Ramos (cell line): ENCODE results near the gene FBP2.

Experiments used
- in situ Hi-C: fragments of 300-500 bp; cut with MboI; formaldehyde crosslinking; loops from one replicate; pipeline ENCODE4 v1.14.3; 2022; ENCODE audit warnings: low sequenced_read_pairs; ENCODE audit not compliant: unreplicated experiment

FBP2 gene

DNA sequence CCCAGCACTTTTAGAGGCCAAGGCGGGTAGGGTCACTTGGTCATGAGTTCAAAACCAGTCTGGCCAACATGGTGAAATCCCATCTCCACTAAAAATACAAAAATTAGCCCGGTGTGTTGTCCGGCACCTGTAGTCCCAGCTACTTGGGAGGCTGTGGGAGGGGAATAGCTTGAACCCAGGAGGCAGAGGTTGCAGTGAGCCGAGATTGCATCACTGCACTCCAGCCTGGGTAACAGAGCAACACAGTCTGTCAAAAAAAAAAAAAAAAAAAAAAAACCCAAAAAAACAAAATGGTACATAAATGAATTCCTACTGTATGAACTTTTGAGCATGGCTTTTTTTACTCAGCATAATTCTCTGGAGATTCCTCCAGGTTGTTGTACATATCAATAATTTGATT is 76.4 kb downstream of the FBP2 start:
- in situ Hi-C loops: no loop called here

DNA sequence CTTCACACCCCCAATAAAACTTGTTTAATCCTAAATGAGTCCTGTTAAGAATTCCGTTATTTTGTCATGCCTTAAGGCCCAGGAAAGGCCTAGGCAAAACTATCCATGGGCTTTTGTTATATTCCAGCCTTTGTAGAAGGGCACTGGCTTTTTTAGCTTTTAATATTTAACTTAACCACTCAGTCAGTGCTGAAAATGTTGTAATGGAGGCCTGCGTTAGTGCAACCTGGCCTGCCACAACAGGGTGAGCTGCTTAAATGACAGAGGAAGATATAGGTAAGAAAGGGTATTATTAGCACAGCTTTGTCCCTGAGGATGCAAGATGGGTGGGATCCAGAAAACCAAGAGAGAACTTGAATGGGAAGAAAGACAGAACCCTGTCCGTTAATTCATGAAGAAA is 78.9 kb downstream of the FBP2 start:
- in situ Hi-C loops: no loop called here

GRCh38 chr9:94511955-94512265 is 81.7 kb downstream of the FBP2 start:
- in situ Hi-C loops: no loop called here

GRCh38 chr9:94511134-94511954 is 82.3 kb downstream of the FBP2 start:
- in situ Hi-C loops: no loop called here
